ENCODE measurements around the gene CELSR1. TPM values are rescaled to one million over a fixed set of nuclear protein-coding genes. Genes with fewer than 3 reads are reported as not detected.
"Not testable (repeated sequence)": the region's sequence is repeated elsewhere in the genome, so short reads cannot be mapped to it uniquely, and the experiment has no call there.

The CELSR1 gene
- total and polyA plus RNA-seq, 2 donors (not counting 1 experiment from before 2014, with no cell fraction given): 0.07 to 1.8 TPM

DNA sequence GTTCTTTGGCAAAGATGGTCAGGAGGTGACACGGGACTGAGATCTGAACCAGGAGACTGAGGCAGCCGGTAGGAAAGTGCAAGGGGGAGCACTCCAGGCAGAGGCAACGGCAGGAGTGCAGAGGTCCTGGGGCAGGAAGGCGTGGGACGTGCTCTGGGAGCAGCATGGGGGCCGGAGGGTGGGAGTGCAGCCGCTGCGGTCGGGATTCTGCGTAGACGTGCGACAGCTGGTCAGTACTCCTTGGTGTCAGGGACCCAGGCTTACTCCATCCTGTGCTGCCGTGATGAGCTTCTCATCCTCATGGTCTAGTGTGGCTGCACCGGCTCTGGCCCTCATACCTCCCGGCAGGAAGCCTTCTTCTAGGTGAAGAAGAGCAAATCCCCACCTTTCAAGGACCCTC is 218.8 kb downstream of the CELSR1 start:
- Histone ChIP-seq H2AFZ (ENCODE audit: low read length) (no peak overlapping the region), H4K20me1 (ENCODE audit: control insufficient read depth, extremely low read depth, insufficient read depth, low read length) (no peaks in the 10 kb centered on the region), H3K27ac (ENCODE audit: insufficient read depth, low read length) (no peak overlapping the region), H3K9ac (ENCODE audit: insufficient read depth, low read length) (no peak overlapping the region), H3K4me2 (ENCODE audit: extremely low read depth, insufficient read depth, low read length) (no peak overlapping the region), H3K4me1 (ENCODE audit: control insufficient read depth, extremely low read depth, insufficient read depth, low read length) (no peaks in the 10 kb centered on the region), H3K36me3 (ENCODE audit: control insufficient read depth, insufficient read depth, low read length) (peaks cover 17% of the 10 kb centered on the region), H3K9me3 (ENCODE audit: control insufficient read depth, insufficient read depth, low read depth, low read length) (no peaks in the 10 kb centered on the region), H3K79me2 (ENCODE audit: control insufficient read depth, insufficient read depth, low read length) (peaks cover 10% of the 10 kb centered on the region), H3K4me3 (replicated peaks in 1 of 4; ENCODE audit: control extremely low read depth in 1 of 4, insufficient read depth in 1 of 4, low read depth in 3 of 4, low read length in 4 of 4) (no peak overlapping the region), H3K27me3 (ENCODE audit: control insufficient read depth, insufficient read depth, low read length) (no peaks in the 10 kb centered on the region)
- no peak for TF ChIP-seq EZH2 (IDR thresholded peaks at IDR 0.05; ENCODE audit: low read length, missing control alignments)
- TF ChIP-seq, protein P1, sequence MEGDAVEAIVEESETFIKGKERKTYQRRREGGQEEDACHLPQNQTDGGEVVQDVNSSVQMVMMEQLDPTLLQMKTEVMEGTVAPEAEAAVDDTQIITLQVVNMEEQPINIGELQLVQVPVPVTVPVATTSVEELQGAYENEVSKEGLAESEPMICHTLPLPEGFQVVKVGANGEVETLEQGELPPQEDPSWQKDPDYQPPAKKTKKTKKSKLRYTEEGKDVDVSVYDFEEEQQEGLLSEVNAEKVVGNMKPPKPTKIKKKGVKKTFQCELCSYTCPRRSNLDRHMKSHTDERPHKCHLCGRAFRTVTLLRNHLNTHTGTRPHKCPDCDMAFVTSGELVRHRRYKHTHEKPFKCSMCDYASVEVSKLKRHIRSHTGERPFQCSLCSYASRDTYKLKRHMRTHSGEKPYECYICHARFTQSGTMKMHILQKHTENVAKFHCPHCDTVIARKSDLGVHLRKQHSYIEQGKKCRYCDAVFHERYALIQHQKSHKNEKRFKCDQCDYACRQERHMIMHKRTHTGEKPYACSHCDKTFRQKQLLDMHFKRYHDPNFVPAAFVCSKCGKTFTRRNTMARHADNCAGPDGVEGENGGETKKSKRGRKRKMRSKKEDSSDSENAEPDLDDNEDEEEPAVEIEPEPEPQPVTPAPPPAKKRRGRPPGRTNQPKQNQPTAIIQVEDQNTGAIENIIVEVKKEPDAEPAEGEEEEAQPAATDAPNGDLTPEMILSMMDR (conservative IDR thresholded peaks at IDR 0.05 in 1 of 2, IDR thresholded peaks at IDR 0.05 in 1 of 2; ENCODE audit: low read depth in 1 of 2, low read length in 2 of 2): no peak
- no peak for DNase-seq (ENCODE audit: low read depth in 2 of 2)

DNA sequence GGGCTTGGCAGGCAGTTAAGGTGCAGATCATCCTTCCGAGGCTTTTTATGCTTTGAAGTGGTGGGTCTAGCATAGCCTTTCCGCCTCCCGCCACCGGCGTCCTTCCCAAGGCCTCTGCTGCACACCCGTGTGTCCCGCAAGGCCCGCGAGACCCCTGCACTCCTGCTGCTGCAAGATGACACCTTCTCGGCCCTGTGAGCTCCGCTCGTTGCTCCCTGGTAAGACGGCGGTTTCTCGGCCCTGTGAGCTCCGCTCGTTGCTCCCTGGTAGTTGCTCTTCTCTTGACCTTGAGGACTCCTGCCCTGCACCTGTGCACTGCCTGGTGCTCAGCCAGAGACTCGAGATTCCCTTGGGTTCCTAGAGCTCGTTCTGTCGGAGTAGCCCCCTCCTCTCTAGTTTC is 219.8 kb downstream of the CELSR1 start:
- Histone ChIP-seq H3K4me1 (ENCODE audit: control insufficient read depth, extremely low read depth, insufficient read depth, low read length) (no peaks in the 10 kb centered on the region), H3K79me2 (ENCODE audit: control insufficient read depth, insufficient read depth, low read length) (peaks cover 10% of the 10 kb centered on the region), H3K4me3 (replicated peaks in 1 of 4; ENCODE audit: control extremely low read depth in 1 of 4, insufficient read depth in 1 of 4, low read depth in 3 of 4, low read length in 4 of 4) (no peak overlapping the region)

DNA sequence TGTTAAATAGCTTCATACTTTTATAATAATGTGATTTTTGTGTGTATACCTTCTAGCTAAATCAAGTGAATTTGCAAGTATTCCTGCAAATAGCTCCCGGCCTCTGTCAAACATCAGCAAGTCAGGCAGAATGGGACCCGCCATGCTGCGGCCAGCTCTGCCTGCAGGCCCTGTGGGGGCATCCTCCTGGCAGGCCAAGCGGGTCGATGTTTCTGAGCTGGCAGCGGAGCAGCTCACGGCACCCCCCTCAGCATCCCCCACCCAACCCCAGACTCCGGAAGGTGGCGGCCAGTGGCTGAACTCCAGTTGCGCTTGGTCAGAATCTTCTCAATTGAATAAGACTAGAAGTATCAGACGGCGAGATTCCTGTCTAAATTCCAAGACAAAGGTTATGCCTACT is 221.4 kb downstream of the CELSR1 start:
- Histone ChIP-seq H3K27ac (ENCODE audit: insufficient read depth, low read length) (no peak overlapping the region), H3K9me3 (ENCODE audit: control insufficient read depth, insufficient read depth, low read depth, low read length) (no peaks in the 10 kb centered on the region), H3K9ac (ENCODE audit: insufficient read depth, low read length) (peak overlapping the region; percentile 1), H3K27me3 (ENCODE audit: control insufficient read depth, insufficient read depth, low read length) (no peaks in the 10 kb centered on the region), H3K4me3 (replicated peaks in 1 of 4; ENCODE audit: control extremely low read depth in 1 of 4, insufficient read depth in 1 of 4, low read depth in 3 of 4, low read length in 4 of 4) (no peak overlapping the region), H3K4me1 (ENCODE audit: control insufficient read depth, extremely low read depth, insufficient read depth, low read length) (no peaks in the 10 kb centered on the region), H2AFZ (ENCODE audit: low read length) (no peak overlapping the region), H3K79me2 (ENCODE audit: control insufficient read depth, insufficient read depth, low read length) (peaks cover 10% of the 10 kb centered on the region), H3K4me2 (ENCODE audit: extremely low read depth, insufficient read depth, low read length) (no peak overlapping the region), H4K20me1 (ENCODE audit: control insufficient read depth, extremely low read depth, insufficient read depth, low read length) (no peaks in the 10 kb centered on the region), H3K36me3 (ENCODE audit: control insufficient read depth, insufficient read depth, low read length) (peaks cover 15% of the 10 kb centered on the region)
- TF ChIP-seq EZH2 (IDR thresholded peaks at IDR 0.05; ENCODE audit: low read length, missing control alignments): no peak
- TF ChIP-seq, protein P1 (conservative IDR thresholded peaks at IDR 0.05 in 1 of 2, IDR thresholded peaks at IDR 0.05 in 1 of 2; ENCODE audit: low read depth in 1 of 2, low read length in 2 of 2): no peak
- DNase-seq (ENCODE audit: low read depth in 2 of 2): no peak

More for the DNA sequence above, 219.8 kb downstream of the CELSR1 start:
- H3K36me3 ChIP-seq (ENCODE audit: control insufficient read depth, insufficient read depth, low read length): peaks cover 15% of the 10 kb centered on the region
- TF ChIP-seq EZH2 (IDR thresholded peaks at IDR 0.05; ENCODE audit: low read length, missing control alignments): no peak
- TF ChIP-seq, protein P1 (conservative IDR thresholded peaks at IDR 0.05 in 1 of 2, IDR thresholded peaks at IDR 0.05 in 1 of 2; ENCODE audit: low read depth in 1 of 2, low read length in 2 of 2): no peak
- H2AFZ ChIP-seq (ENCODE audit: low read length): no peak overlapping the region
- no peak overlapping the region for H3K9ac ChIP-seq (ENCODE audit: insufficient read depth, low read length)
- no peaks in the 10 kb centered on the region for H4K20me1 ChIP-seq (ENCODE audit: control insufficient read depth, extremely low read depth, insufficient read depth, low read length)
- no peak overlapping the region for H3K27ac ChIP-seq (ENCODE audit: insufficient read depth, low read length)
- no peak overlapping the region for H3K4me2 ChIP-seq (ENCODE audit: extremely low read depth, insufficient read depth, low read length)
- DNase-seq (ENCODE audit: low read depth in 2 of 2): no peak
- no peaks in the 10 kb centered on the region for H3K27me3 ChIP-seq (ENCODE audit: control insufficient read depth, insufficient read depth, low read length)
- H3K9me3 ChIP-seq (ENCODE audit: control insufficient read depth, insufficient read depth, low read depth, low read length): no peaks in the 10 kb centered on the region

DNA sequence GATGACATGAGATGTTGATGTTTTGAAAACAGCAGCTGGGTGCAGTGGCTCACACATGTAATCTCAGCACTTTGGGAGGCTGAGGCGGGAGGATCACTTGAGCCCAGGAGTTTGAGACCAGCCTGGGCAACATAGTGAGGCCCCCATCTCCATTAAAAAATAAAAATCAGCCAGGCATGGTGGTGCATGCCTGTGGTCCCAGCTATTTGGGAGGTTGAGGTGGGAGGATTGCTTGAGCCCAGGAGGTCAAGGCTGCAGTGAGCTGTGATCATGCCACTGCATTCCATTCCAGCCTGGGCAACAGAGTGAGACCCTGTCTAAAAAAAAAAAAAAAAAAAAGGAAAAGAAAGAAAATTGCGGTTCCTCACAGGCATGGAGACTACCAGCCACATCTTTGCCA is 224.6 kb downstream of the CELSR1 start:
- not testable (repeated sequence) for H2AFZ ChIP-seq (ENCODE audit: low read length); DNase-seq (ENCODE audit: low read depth in 2 of 2); H3K4me2 ChIP-seq (ENCODE audit: extremely low read depth, insufficient read depth, low read length); H3K9me3 ChIP-seq (ENCODE audit: control insufficient read depth, insufficient read depth, low read depth, low read length); H4K20me1 ChIP-seq (ENCODE audit: control insufficient read depth, extremely low read depth, insufficient read depth, low read length); H3K27ac ChIP-seq (ENCODE audit: insufficient read depth, low read length); H3K9ac ChIP-seq (ENCODE audit: insufficient read depth, low read length); H3K4me3 ChIP-seq (replicated peaks in 1 of 4; ENCODE audit: control extremely low read depth in 1 of 4, insufficient read depth in 1 of 4, low read depth in 3 of 4, low read length in 4 of 4); H3K4me1 ChIP-seq (ENCODE audit: control insufficient read depth, extremely low read depth, insufficient read depth, low read length); H3K27me3 ChIP-seq (ENCODE audit: control insufficient read depth, insufficient read depth, low read length)
- H3K79me2 ChIP-seq (ENCODE audit: control insufficient read depth, insufficient read depth, low read length): peaks cover 25% of the 10 kb centered on the region
- H3K36me3 ChIP-seq (ENCODE audit: control insufficient read depth, insufficient read depth, low read length): peaks cover 11% of the 10 kb centered on the region
